Nephron (organoid): ENCODE measurements around the gene ZNF683.
A peak's percentile ranks its signal among the peaks of the same experiment; 100 is the strongest.

ENCODE experiments used
- H3K27ac Mint-ChIP-seq, 3 experiments: 2 replicates each; pipeline ENCODE4 v1.8.0; 2020; ENCODE audit warnings: mixed read lengths in 3 of 3, mild to moderate bottlenecking in 2 of 3, moderate library complexity in 1 of 3
- H3K27me3 Mint-ChIP-seq: 2 replicates; pipeline ENCODE4 v1.8.0; 2021; ENCODE audit warnings: low read depth, mild to moderate bottlenecking, moderate library complexity, mixed read lengths
- H3K36me3 Mint-ChIP-seq: 2 replicates; pipeline ENCODE4 v1.8.0; 2020; ENCODE audit warnings: low read depth, mixed read lengths
- H3K4me1 Mint-ChIP-seq: 2 replicates; pipeline ENCODE4 v1.8.0; 2020; ENCODE audit warnings: mixed read lengths
- H3K4me3 Mint-ChIP-seq, 3 experiments: 2 replicates each; pipeline ENCODE4 v1.8.0; 2020; ENCODE audit warnings: mild to moderate bottlenecking in 3 of 3, mixed read lengths in 3 of 3, moderate library complexity in 2 of 3
- H3K9me3 Mint-ChIP-seq: 2 replicates; pipeline ENCODE4 v1.8.0; 2020; ENCODE audit warnings: mixed read lengths
- TF ChIP-seq, protein P1 (sequence below), 3 experiments: fragments of 200-600 bp; sonication (generic); IDR thresholded peaks; one replicate each; pipeline ENCODE4 v1.5.0; 2021; ENCODE audit warnings: antibody characterized with exemption in 3 of 3; ENCODE audit not compliant: unreplicated experiment in 3 of 3

ZNF683 gene

DNA sequence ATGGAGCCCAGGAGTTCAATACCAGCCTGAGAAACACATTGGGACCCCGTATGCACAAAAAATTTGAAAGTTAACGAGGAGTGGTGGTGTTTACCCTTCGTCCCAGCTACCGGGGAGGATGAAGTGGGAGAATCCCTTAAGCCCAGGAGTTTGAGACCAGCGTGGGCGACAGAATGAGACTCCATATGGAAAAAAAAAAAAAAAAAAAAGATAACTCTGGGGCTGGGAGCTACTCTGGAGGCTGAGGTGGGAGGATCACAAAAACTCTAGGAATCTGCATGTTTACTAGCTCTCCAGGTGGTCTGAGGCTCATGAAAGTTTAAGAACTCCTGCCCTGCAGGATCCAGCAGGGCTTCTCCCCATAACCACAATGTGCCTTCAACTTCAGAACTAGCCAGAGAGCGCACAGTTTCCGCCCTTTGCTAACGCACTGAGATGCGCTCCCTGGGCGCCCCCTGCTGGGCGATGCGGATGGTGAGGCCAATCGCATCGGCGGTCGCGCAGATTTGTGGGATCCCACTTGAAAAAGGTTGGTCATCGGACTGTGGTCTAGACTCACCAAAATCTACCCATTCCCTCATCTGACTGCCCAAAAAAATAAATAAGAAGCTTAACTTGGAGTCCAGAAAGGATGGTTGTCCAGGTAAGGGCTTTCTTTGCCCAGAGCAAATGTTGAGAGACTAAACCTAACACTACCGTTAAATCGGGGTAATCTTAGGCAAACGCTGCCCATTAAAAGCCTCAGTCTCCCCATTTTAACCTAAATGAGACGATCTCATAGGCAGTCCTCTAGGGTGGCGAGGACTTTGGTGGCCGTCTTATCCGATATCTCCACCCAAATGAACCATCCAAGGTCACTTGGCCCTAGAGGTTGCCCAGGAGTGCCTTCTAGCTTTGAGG, 8.8 kb downstream of the ZNF683 start:
- TF ChIP-seq, protein P1, sequence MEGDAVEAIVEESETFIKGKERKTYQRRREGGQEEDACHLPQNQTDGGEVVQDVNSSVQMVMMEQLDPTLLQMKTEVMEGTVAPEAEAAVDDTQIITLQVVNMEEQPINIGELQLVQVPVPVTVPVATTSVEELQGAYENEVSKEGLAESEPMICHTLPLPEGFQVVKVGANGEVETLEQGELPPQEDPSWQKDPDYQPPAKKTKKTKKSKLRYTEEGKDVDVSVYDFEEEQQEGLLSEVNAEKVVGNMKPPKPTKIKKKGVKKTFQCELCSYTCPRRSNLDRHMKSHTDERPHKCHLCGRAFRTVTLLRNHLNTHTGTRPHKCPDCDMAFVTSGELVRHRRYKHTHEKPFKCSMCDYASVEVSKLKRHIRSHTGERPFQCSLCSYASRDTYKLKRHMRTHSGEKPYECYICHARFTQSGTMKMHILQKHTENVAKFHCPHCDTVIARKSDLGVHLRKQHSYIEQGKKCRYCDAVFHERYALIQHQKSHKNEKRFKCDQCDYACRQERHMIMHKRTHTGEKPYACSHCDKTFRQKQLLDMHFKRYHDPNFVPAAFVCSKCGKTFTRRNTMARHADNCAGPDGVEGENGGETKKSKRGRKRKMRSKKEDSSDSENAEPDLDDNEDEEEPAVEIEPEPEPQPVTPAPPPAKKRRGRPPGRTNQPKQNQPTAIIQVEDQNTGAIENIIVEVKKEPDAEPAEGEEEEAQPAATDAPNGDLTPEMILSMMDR (IDR thresholded peaks at IDR 0.05; ENCODE audit: unreplicated experiment in 3 of 3): peak; percentile 92 to 94 (median 92)
- no peak overlapping the region for H3K4me3 Mint-ChIP-seq
- no peak overlapping the region for H3K27ac Mint-ChIP-seq
- no peaks in the 10 kb centered on the region for H3K9me3 Mint-ChIP-seq
- H3K4me1 Mint-ChIP-seq: no peaks in the 10 kb centered on the region
- H3K27me3 Mint-ChIP-seq: peaks cover 85% of the 10 kb centered on the region
- H3K36me3 Mint-ChIP-seq: no peaks in the 10 kb centered on the region

DNA sequence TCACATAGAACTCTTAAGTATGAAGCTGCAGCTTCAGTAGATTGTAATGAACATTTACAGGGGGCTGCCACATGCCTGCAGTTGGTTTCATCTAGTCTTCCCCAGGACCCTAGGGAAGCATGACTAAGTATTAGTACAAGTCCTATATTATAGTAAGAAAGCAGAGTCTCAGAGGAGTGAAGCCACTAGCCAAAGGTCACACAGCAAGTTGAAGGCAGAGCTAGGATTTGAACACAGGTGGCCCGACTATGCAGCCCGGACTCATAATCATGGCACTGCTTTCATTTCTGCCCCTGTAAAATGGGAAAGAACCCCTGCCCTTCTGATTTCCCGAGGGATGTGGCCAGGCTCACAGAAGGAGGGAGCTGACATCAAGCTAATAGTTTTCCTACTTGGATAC, 10.2 kb downstream of the ZNF683 start:
- H3K4me1 Mint-ChIP-seq: no peaks in the 10 kb centered on the region
- no peaks in the 10 kb centered on the region for H3K36me3 Mint-ChIP-seq
- no peak overlapping the region for H3K4me3 Mint-ChIP-seq
- TF ChIP-seq, protein P1 (IDR thresholded peaks at IDR 0.05; ENCODE audit: unreplicated experiment in 3 of 3): no peak
- no peak overlapping the region for H3K27ac Mint-ChIP-seq
- no peaks in the 10 kb centered on the region for H3K9me3 Mint-ChIP-seq
- peaks cover 92% of the 10 kb centered on the region for H3K27me3 Mint-ChIP-seq

GRCh38 chr1:26361605-26362122, 10.9 kb downstream of the ZNF683 start:
- Mint-ChIP-seq H3K4me3 (peak overlapping the region in 1 of 3 experiments; percentile 57), H3K9me3 (no peaks in the 10 kb centered on the region), H3K4me1 (no peaks in the 10 kb centered on the region), H3K36me3 (no peaks in the 10 kb centered on the region), H3K27ac (no peak overlapping the region), H3K27me3 (peaks cover 95% of the 10 kb centered on the region)
- TF ChIP-seq, protein P1 (IDR thresholded peaks at IDR 0.05; ENCODE audit: unreplicated experiment in 3 of 3): no peak

DNA sequence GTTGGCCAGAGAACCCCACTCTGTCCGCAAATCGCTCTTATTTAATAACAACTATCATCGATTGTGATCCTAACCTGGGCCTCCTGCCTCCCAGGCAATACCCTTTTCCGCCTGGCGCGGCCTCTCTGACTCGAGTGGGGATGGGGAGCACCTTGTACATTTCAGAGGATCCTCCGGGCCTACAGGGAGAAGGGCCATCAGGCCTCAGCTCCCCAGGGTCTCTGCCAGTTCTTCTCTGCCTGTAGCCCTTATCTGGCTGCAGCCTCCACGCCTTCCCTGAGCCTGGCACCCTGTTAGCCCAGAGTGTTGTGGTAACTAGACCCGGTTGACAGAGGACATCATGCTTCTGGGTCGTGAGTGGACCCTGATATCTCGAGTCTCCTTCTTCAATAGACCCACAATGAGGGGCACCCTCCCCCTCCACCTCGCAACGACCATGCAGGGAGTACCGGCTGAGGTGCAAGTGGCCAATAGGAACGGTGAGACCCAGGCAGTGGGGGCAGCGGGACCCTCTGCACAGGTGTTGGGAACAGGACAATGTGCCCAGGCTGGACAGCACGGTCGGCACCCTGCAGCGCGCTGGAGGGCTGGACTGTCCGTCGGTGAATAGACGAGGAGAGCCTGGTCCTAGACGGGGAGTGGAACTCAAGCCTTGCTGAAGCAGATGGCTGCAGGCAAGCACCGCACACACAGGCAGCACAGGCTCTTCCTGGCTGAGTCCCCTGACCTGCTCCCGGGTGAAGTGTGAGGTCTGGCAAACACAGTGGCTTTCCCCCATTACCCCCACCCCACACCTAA, 11.5 kb downstream of the ZNF683 start:
- Mint-ChIP-seq H3K27me3 (peaks cover 94% of the 10 kb centered on the region), H3K4me3 (peak overlapping the region; percentile 31 to 73 (median 64)), H3K9me3 (no peaks in the 10 kb centered on the region), H3K36me3 (no peaks in the 10 kb centered on the region), H3K27ac (no peak overlapping the region), H3K4me1 (no peaks in the 10 kb centered on the region)
- TF ChIP-seq, protein P1 (IDR thresholded peaks at IDR 0.05; ENCODE audit: unreplicated experiment in 3 of 3): no peak

- TF ChIP-seq, protein P1 (IDR thresholded peaks at IDR 0.05; ENCODE audit: unreplicated experiment in 3 of 3): no peak
- no peaks in the 10 kb centered on the region for H3K36me3 Mint-ChIP-seq
- no peaks in the 10 kb centered on the region for H3K9me3 Mint-ChIP-seq
- H3K4me3 Mint-ChIP-seq: peak overlapping the region in 2 of 3 experiments; percentile 64 to 73
- peaks cover 93% of the 10 kb centered on the region for H3K27me3 Mint-ChIP-seq
- H3K27ac Mint-ChIP-seq: no peak overlapping the region
- no peaks in the 10 kb centered on the region for H3K4me1 Mint-ChIP-seq
Observed at GRCh38 chr1:26359981-26360806, 12.4 kb downstream of the ZNF683 start.
